ENCODE results near the gene CABLES2. TPM values are rescaled to one million over a fixed set of nuclear protein-coding genes. Genes with fewer than 3 reads are reported as not detected.

The CABLES2 gene
- total RNA-seq, 2 experiments from 2014 or later = 14.8 to 22.5 TPM

DNA sequence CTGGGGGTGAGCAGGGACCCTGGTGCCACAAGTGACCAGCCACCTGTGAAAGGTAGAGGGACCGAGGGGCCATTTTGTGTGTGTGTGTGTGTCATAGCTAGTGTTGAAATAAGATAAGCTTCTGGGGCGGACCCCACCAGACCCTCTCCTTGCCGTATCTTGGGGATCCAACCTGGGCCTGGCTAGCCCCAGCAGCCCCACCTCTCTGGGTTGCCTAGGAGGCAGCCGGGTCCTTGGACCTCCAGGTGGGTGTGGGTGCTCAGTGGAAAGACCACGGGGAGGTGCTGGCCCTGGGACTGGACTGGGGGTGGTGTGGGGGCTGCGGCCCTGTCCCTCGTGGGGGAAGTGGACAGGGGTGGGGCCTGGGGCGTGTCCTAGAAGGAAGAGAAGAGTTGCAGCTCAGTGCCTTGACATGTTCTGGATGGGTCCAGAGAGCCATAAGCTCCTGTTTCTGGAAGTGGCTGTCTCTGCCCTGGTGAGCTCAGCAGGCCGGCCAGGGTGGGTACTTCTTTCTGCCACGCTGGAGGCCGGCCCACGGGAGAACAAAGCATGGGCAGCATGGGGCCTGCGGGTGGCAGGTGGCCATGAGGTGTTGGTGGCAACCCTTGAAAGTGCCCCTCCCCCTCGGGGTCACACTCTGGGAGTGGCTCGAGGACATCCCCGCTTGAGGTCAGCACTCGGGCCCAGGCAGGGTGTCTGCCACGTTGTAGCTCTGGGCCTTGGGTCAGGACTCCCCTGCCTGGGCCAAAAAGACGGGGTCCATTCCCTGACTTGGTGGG is 11.8 kb upstream of the CABLES2 start:
- Histone ChIP-seq H3K79me2 (ENCODE audit: insufficient read depth, low read depth, low read length) (no peaks in the 10 kb centered on the region), H2AFZ (ENCODE audit: low read length) (no peak overlapping the region), H3K9me3 (ENCODE audit: low read length) (no peaks in the 10 kb centered on the region), H3K36me3 (ENCODE audit: insufficient read depth, low read length) (no peaks in the 10 kb centered on the region), H3K4me2 (ENCODE audit: low read length) (no peak overlapping the region), H3K9me2 (ENCODE audit: insufficient read depth, low read length) (no peaks in the 10 kb centered on the region), H3K4me3 (ENCODE audit: low read depth, low read length, poor library complexity, severe bottlenecking) (no peak overlapping the region), H3K27ac (ENCODE audit: low read depth, low read length, poor library complexity, severe bottlenecking) (no peak overlapping the region), H3K4me1 (ENCODE audit: insufficient read depth, low read length, poor library complexity, severe bottlenecking) (no peaks in the 10 kb centered on the region), H4K20me1 (ENCODE audit: insufficient read depth, low read length) (no peaks in the 10 kb centered on the region)
- no TSS peak for BruUV-seq (replicated peaks)
- no peak for DNase-seq (ENCODE audit: low spot score)
- ChIA-PET CTCF (ENCODE audit: unreplicated experiment) (no interaction called here), POLR2A (no interaction called here)
- intact Hi-C loops (cut with micrococcal nuclease; ENCODE audit: unreplicated experiment) = no loop called here
- TF ChIP-seq, protein P1, sequence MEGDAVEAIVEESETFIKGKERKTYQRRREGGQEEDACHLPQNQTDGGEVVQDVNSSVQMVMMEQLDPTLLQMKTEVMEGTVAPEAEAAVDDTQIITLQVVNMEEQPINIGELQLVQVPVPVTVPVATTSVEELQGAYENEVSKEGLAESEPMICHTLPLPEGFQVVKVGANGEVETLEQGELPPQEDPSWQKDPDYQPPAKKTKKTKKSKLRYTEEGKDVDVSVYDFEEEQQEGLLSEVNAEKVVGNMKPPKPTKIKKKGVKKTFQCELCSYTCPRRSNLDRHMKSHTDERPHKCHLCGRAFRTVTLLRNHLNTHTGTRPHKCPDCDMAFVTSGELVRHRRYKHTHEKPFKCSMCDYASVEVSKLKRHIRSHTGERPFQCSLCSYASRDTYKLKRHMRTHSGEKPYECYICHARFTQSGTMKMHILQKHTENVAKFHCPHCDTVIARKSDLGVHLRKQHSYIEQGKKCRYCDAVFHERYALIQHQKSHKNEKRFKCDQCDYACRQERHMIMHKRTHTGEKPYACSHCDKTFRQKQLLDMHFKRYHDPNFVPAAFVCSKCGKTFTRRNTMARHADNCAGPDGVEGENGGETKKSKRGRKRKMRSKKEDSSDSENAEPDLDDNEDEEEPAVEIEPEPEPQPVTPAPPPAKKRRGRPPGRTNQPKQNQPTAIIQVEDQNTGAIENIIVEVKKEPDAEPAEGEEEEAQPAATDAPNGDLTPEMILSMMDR (conservative IDR thresholded peaks at IDR 0.05; ENCODE audit: low read length) = no peak
- no peak for TF ChIP-seq EZH2phosphoT487 (IDR thresholded peaks at IDR 0.05; ENCODE audit: borderline replicate concordance, low read depth, low read length)

DNA sequence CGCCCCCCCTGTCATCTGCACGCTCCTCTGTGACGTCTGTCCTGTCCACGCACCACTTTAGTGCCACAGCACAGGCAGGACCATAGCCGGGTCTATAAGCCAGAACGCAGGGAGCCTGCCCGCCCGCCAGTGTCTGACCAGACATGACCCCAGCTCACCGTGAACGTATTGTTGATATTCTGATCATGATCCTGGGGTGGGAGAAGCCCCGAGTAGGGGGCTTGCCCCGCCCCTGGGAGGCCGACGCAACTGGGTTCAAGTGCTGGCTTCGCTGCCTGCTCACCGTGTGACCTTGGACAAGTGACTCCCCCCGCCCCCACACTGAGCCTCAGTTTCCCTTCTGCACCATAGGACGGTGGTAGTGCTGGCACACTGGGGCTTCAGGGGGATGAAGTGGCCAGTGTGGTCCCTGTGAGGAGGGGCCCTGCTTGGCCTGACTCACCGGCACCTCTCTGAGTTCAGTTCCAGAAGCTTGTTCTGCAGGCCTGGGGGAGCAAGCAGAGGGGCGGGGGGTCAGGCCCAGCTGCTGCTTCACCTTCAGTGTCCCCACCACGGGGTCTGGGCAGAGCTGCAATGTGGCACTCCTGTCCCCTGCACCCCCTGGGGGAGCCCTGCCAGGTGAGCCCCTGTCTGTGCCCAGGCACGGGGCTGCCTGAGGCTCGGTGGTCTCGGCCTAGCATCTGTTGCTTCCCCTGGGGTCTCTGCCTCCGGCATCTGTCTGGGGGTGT is 11.1 kb upstream of the CABLES2 start:
- intact Hi-C loops (cut with micrococcal nuclease; ENCODE audit: unreplicated experiment) = no loop called here
- ChIA-PET CTCF (ENCODE audit: unreplicated experiment) (interaction anchor here (0.6 kb wide), 1 partner anchor 1110 kb away, joined by 5 read pairs; no protein-coding TSS in a partner anchor), POLR2A (no interaction called here)
- Histone ChIP-seq H3K27ac (ENCODE audit: low read depth, low read length, poor library complexity, severe bottlenecking) (no peak overlapping the region), H3K4me2 (ENCODE audit: low read length) (no peak overlapping the region), H3K4me1 (ENCODE audit: insufficient read depth, low read length, poor library complexity, severe bottlenecking) (no peaks in the 10 kb centered on the region), H3K79me2 (ENCODE audit: insufficient read depth, low read depth, low read length) (no peaks in the 10 kb centered on the region), H3K4me3 (ENCODE audit: low read depth, low read length, poor library complexity, severe bottlenecking) (no peak overlapping the region), H3K9me2 (ENCODE audit: insufficient read depth, low read length) (no peaks in the 10 kb centered on the region), H3K36me3 (ENCODE audit: insufficient read depth, low read length) (no peaks in the 10 kb centered on the region), H3K9me3 (ENCODE audit: low read length) (no peaks in the 10 kb centered on the region), H4K20me1 (ENCODE audit: insufficient read depth, low read length) (no peaks in the 10 kb centered on the region), H2AFZ (ENCODE audit: low read length) (no peak overlapping the region)
- no peak for DNase-seq (ENCODE audit: low spot score)
- no peak for TF ChIP-seq EZH2phosphoT487 (IDR thresholded peaks at IDR 0.05; ENCODE audit: borderline replicate concordance, low read depth, low read length)
- TF ChIP-seq, protein P1 (conservative IDR thresholded peaks at IDR 0.05; ENCODE audit: low read length) = no peak
- no TSS peak for BruUV-seq (replicated peaks)

Measured in OCI-LY7 (cell line).